Measurements from ENCODE around the gene LRRC36. TPM values are rescaled to one million over a fixed set of nuclear protein-coding genes. Genes with fewer than 3 reads are reported as not detected.

The LRRC36 gene
- total RNA-seq, 1 donor from 2014 or later: 24.1 TPM

DNA sequence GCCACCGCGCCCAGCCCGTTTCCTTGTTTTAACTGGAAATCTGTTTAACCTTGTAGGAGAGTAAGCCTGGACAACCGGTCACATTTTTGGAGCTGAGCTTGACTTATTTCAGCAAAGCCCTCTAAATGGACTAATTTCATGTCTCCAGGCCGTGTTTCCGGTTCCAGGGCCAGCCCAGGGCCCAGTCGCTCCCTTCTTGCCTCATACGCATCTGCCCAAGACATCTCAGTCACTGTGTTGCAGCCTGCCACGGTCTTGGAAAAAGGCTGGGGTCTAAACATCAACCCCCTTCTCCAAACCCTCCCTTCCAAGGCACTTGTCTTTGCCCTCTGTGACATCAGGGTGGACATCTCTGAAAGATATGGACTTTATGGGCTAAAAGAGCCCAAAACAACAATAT lies 28.3 kb upstream of the LRRC36 start:
- Mint-ChIP-seq H3K4me3 (ENCODE audit: unreplicated experiment) (no peak overlapping the region), H3K36me3 (ENCODE audit: low read depth, unreplicated experiment) (no peaks in the 10 kb centered on the region), H3K27ac (ENCODE audit: unreplicated experiment) (no peak overlapping the region), H3K9me3 (ENCODE audit: unreplicated experiment) (no peaks in the 10 kb centered on the region), H3K27me3 (ENCODE audit: unreplicated experiment) (peaks cover under 1% of the 10 kb centered on the region), H3K4me1 (ENCODE audit: unreplicated experiment) (no peaks in the 10 kb centered on the region)
- DNase-seq (ENCODE audit: low spot score): no peak
- TF ChIP-seq, protein P1, sequence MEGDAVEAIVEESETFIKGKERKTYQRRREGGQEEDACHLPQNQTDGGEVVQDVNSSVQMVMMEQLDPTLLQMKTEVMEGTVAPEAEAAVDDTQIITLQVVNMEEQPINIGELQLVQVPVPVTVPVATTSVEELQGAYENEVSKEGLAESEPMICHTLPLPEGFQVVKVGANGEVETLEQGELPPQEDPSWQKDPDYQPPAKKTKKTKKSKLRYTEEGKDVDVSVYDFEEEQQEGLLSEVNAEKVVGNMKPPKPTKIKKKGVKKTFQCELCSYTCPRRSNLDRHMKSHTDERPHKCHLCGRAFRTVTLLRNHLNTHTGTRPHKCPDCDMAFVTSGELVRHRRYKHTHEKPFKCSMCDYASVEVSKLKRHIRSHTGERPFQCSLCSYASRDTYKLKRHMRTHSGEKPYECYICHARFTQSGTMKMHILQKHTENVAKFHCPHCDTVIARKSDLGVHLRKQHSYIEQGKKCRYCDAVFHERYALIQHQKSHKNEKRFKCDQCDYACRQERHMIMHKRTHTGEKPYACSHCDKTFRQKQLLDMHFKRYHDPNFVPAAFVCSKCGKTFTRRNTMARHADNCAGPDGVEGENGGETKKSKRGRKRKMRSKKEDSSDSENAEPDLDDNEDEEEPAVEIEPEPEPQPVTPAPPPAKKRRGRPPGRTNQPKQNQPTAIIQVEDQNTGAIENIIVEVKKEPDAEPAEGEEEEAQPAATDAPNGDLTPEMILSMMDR (IDR thresholded peaks at IDR 0.05; ENCODE audit: unreplicated experiment): no peak

DNA sequence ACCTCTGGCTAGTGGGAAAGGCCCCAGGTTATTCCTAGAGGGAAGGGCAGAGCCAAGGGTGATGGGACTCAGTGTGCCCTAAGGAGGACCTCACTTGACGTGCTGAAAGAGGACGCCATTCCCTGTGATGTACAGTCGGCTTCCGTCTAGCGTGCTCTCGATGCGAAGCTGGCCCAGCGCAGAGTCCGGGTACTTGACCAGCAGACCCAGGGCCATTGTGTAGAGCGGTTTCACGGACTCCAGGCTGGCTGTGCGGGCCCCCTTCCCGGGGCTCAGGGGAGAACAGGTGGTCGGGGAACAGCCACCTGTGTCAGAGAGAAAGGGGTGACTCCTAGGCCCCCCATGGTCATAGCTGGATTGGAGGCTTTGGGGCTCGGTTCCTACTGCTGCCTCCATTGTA lies 27.3 kb upstream of the LRRC36 start:
- H3K9me3 Mint-ChIP-seq (ENCODE audit: unreplicated experiment): no peaks in the 10 kb centered on the region
- no peak for DNase-seq (ENCODE audit: low spot score)
- H3K27ac Mint-ChIP-seq (ENCODE audit: unreplicated experiment): no peak overlapping the region
- TF ChIP-seq, protein P1 (IDR thresholded peaks at IDR 0.05; ENCODE audit: unreplicated experiment): no peak
- no peaks in the 10 kb centered on the region for H3K27me3 Mint-ChIP-seq (ENCODE audit: unreplicated experiment)
- no peaks in the 10 kb centered on the region for H3K36me3 Mint-ChIP-seq (ENCODE audit: low read depth, unreplicated experiment)
- no peak overlapping the region for H3K4me3 Mint-ChIP-seq (ENCODE audit: unreplicated experiment)
- H3K4me1 Mint-ChIP-seq (ENCODE audit: unreplicated experiment): no peaks in the 10 kb centered on the region

DNA sequence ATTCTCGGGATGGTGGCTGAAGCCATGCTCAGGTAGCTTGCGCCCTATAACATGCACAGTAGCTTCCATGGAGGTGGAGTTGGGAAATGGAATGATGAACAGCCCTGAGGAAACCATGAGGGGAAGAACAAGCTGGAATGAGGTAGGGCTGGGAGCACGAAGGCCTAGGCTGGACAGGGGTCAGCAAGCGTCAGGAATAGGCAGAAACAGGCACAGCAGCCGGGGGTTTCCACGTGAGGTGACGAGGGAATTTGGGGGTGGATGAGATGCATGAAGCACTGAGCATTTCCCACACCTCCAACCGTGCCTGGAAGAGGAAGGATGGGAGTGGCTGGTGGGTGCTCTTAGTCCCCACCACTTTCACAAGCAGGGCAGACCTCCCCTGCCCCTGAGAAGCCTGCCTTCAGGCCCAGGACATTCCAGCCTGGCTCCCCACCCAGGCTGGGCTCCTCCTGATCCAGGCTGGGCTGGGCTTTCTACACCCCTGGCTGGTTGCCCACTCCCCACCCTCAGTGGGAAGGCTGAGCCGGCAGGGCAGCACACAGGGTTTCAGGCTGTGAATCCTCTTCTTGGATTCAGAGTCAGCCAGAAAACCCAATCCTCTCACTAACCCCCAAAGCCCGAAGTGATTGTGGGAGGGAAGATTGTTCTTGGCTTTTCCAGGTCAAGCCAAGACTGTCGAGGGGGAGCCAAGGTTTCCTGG lies 25.4 kb upstream of the LRRC36 start:
- Mint-ChIP-seq H3K9me3 (ENCODE audit: unreplicated experiment) (no peaks in the 10 kb centered on the region), H3K27me3 (ENCODE audit: unreplicated experiment) (peaks cover under 1% of the 10 kb centered on the region), H3K27ac (ENCODE audit: unreplicated experiment) (peak overlapping the region; percentile 25), H3K4me1 (ENCODE audit: unreplicated experiment) (no peaks in the 10 kb centered on the region), H3K36me3 (ENCODE audit: low read depth, unreplicated experiment) (no peaks in the 10 kb centered on the region), H3K4me3 (ENCODE audit: unreplicated experiment) (no peak overlapping the region)
- DNase-seq (ENCODE audit: low spot score): no peak
- TF ChIP-seq, protein P1 (IDR thresholded peaks at IDR 0.05; ENCODE audit: unreplicated experiment): no peak

DNA sequence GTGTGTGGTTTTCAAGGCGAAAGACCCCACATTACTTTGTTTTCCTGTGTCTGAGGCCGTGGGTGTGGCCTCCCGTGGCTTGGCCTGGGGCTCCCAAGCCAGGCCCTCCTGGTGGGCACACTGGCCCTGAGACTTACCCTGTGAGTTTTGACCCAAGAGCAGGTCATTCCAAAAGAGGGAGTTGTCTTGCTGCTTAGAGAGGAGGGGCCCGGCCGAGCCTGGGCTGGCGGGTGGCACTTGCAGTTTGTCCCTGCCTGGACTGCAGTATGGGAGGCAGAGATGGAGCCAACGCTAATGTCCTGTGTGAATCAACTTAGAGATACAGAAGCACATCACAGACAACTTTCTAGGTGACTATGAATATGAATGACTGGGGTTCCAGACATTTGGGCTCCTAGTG lies 24.5 kb upstream of the LRRC36 start:
- Mint-ChIP-seq H3K27me3 (ENCODE audit: unreplicated experiment) (peaks cover 1% of the 10 kb centered on the region), H3K27ac (ENCODE audit: unreplicated experiment) (no peak overlapping the region), H3K36me3 (ENCODE audit: low read depth, unreplicated experiment) (no peaks in the 10 kb centered on the region), H3K4me1 (ENCODE audit: unreplicated experiment) (no peaks in the 10 kb centered on the region), H3K9me3 (ENCODE audit: unreplicated experiment) (no peaks in the 10 kb centered on the region), H3K4me3 (ENCODE audit: unreplicated experiment) (no peak overlapping the region)
- TF ChIP-seq, protein P1 (IDR thresholded peaks at IDR 0.05; ENCODE audit: unreplicated experiment): no peak
- no peak for DNase-seq (ENCODE audit: low spot score)

- TF ChIP-seq, protein P1 (IDR thresholded peaks at IDR 0.05; ENCODE audit: unreplicated experiment): no peak
- Mint-ChIP-seq H3K4me1 (ENCODE audit: unreplicated experiment) (peaks cover 2% of the 10 kb centered on the region), H3K4me3 (ENCODE audit: unreplicated experiment) (no peak overlapping the region), H3K9me3 (ENCODE audit: unreplicated experiment) (no peaks in the 10 kb centered on the region), H3K27me3 (ENCODE audit: unreplicated experiment) (peaks cover 1% of the 10 kb centered on the region), H3K36me3 (ENCODE audit: low read depth, unreplicated experiment) (no peaks in the 10 kb centered on the region), H3K27ac (ENCODE audit: unreplicated experiment) (no peak overlapping the region)
- no peak for DNase-seq (ENCODE audit: low spot score)
Observed at GRCh38 chr16:67302970-67303369, 23.6 kb upstream of the LRRC36 start.
